ENCODE measurements around the gene NEK6. TPM values are rescaled to one million over a fixed set of nuclear protein-coding genes. Genes with fewer than 3 reads are reported as not detected.

NEK6 gene
- total RNA-seq, 3 donors from 2014 or later (not counting 1 experiment from before 2014, with no cell fraction given), result 25.0 to 34.9 (median 33.0) TPM

- H3K4me3 Mint-ChIP-seq, result peak overlapping the region; percentile 84
Measured at GRCh38 chr9:124215956-124216355, 41.8 kb upstream of the NEK6 start.

GRCh38 chr9:124216474-124217176 lies 41.1 kb upstream of the NEK6 start:
- Mint-ChIP-seq H3K27me3 (ENCODE audit: low read depth in 2 of 2) (no peaks in the 10 kb centered on the region), H3K27ac (peak overlapping the region; percentile 90 to 94), H3K9me3 (no peaks in the 10 kb centered on the region), H3K4me1 (peaks cover 70 to 85% of the 10 kb centered on the region in 2 donors), H3K36me3 (no peaks in the 10 kb centered on the region), H3K4me3 (peak overlapping the region; percentile 84)
- intact Hi-C loops (cut with micrococcal nuclease), result loop anchor here (5.0 kb wide), 2 partner anchors 41 to 71 kb away; partner anchors contain the start of gene NEK6
- H3K4me1 ChIP-seq (ENCODE audit: control insufficient read depth, insufficient read depth, low read length), result peaks cover 76% of the 10 kb centered on the region
- DNase-seq (peak; percentile 53 to 61), ATAC-seq (peak; percentile 64 to 81 (median 77))
- H3K27me3 ChIP-seq (ENCODE audit: control insufficient read depth, insufficient read depth, low read length), result no peaks in the 10 kb centered on the region
- peak overlapping the region; percentile 5 for H3K4me3 ChIP-seq (ENCODE audit: low read length)
- H3K27ac ChIP-seq (ENCODE audit: low read length), result peak overlapping the region; percentile 80
- H3K36me3 ChIP-seq (ENCODE audit: control insufficient read depth, insufficient read depth, low read length), result no peaks in the 10 kb centered on the region
- no peaks in the 10 kb centered on the region for H3K9me3 ChIP-seq (ENCODE audit: control insufficient read depth, insufficient read depth, low read length)
- TF ChIP-seq, protein P1, sequence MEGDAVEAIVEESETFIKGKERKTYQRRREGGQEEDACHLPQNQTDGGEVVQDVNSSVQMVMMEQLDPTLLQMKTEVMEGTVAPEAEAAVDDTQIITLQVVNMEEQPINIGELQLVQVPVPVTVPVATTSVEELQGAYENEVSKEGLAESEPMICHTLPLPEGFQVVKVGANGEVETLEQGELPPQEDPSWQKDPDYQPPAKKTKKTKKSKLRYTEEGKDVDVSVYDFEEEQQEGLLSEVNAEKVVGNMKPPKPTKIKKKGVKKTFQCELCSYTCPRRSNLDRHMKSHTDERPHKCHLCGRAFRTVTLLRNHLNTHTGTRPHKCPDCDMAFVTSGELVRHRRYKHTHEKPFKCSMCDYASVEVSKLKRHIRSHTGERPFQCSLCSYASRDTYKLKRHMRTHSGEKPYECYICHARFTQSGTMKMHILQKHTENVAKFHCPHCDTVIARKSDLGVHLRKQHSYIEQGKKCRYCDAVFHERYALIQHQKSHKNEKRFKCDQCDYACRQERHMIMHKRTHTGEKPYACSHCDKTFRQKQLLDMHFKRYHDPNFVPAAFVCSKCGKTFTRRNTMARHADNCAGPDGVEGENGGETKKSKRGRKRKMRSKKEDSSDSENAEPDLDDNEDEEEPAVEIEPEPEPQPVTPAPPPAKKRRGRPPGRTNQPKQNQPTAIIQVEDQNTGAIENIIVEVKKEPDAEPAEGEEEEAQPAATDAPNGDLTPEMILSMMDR (IDR thresholded peaks at IDR 0.05), result no peak
- WGBS (ENCODE audit: insufficient coverage), result 6% methylated on average over 8 of the region's 9 CpGs

More at GRCh38 chr9:124215956-124216355, 41.8 kb upstream of the NEK6 start:
- H3K4me1 Mint-ChIP-seq, result peaks cover 71 to 84% of the 10 kb centered on the region in 2 donors
- H3K27ac Mint-ChIP-seq, result peak overlapping the region; percentile 90 to 94
- ATAC-seq (no peak), DNase-seq (no peak)
- no peaks in the 10 kb centered on the region for H3K9me3 Mint-ChIP-seq
- Histone ChIP-seq H3K9me3 (ENCODE audit: control insufficient read depth, insufficient read depth, low read length) (no peaks in the 10 kb centered on the region), H3K4me1 (ENCODE audit: control insufficient read depth, insufficient read depth, low read length) (peaks cover 69% of the 10 kb centered on the region), H3K27ac (ENCODE audit: low read length) (peak overlapping the region; percentile 80), H3K36me3 (ENCODE audit: control insufficient read depth, insufficient read depth, low read length) (no peaks in the 10 kb centered on the region), H3K27me3 (ENCODE audit: control insufficient read depth, insufficient read depth, low read length) (no peaks in the 10 kb centered on the region), H3K4me3 (ENCODE audit: low read length) (no peak overlapping the region)
- WGBS (ENCODE audit: insufficient coverage), result 91% methylated on average over 15 of the region's 15 CpGs
- TF ChIP-seq, protein P1 (IDR thresholded peaks at IDR 0.05), result no peak
- no peaks in the 10 kb centered on the region for H3K27me3 Mint-ChIP-seq (ENCODE audit: low read depth in 2 of 2)
- no peaks in the 10 kb centered on the region for H3K36me3 Mint-ChIP-seq
- intact Hi-C loops (cut with micrococcal nuclease), result loop anchor here (5.0 kb wide), 2 partner anchors 41 to 71 kb away; partner anchors contain the start of gene NEK6

- Mint-ChIP-seq H3K36me3 (no peaks in the 10 kb centered on the region), H3K4me3 (peak overlapping the region; percentile 84), H3K27ac (peak overlapping the region; percentile 90 to 94), H3K4me1 (peaks cover 73 to 89% of the 10 kb centered on the region in 2 donors), H3K9me3 (no peaks in the 10 kb centered on the region), H3K27me3 (ENCODE audit: low read depth in 2 of 2) (no peaks in the 10 kb centered on the region)
- Histone ChIP-seq H3K9me3 (ENCODE audit: control insufficient read depth, insufficient read depth, low read length) (no peaks in the 10 kb centered on the region), H3K27me3 (ENCODE audit: control insufficient read depth, insufficient read depth, low read length) (no peaks in the 10 kb centered on the region), H3K36me3 (ENCODE audit: control insufficient read depth, insufficient read depth, low read length) (no peaks in the 10 kb centered on the region), H3K4me3 (ENCODE audit: low read length) (no peak overlapping the region), H3K4me1 (ENCODE audit: control insufficient read depth, insufficient read depth, low read length) (peaks cover 89% of the 10 kb centered on the region), H3K27ac (ENCODE audit: low read length) (peak overlapping the region; percentile 80)
- 28% methylated on average over 8 of the region's 8 CpGs for WGBS (ENCODE audit: insufficient coverage)
- DNase-seq (peak in 1 of 2 donors; percentile 30), ATAC-seq (peak; percentile 13 to 33 (median 27))
- intact Hi-C loops (cut with micrococcal nuclease), result loop anchor here (5.0 kb wide), 2 partner anchors 39 to 69 kb away; partner anchors contain the start of gene NEK6
- TF ChIP-seq, protein P1 (IDR thresholded peaks at IDR 0.05), result no peak
Measured at GRCh38 chr9:124217836-124218437, 39.8 kb upstream of the NEK6 start.
